Measurements from ENCODE around the gene TEDDM1.

The TEDDM1 gene

DNA sequence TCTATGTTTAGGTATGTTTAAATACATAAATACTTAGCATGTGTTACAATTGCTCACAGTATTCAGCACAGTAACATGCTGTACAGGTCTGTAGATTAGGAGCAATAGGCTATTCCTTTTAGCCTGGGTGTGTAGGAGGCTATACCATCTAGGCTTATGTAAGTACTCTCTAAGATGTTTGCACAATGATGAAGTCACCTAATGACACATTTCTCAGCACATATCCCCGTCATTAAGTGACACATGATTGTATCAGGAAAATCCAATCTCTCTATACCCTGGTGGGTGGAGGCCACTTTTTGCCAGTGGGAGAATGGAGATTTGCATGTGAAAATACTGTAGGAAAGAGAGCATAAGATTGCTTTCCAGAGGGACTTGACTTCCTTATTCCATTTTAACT, 5.5 kb upstream of the TEDDM1 start:
- no peak for DNase-seq (ENCODE audit: low spot score)

DNA sequence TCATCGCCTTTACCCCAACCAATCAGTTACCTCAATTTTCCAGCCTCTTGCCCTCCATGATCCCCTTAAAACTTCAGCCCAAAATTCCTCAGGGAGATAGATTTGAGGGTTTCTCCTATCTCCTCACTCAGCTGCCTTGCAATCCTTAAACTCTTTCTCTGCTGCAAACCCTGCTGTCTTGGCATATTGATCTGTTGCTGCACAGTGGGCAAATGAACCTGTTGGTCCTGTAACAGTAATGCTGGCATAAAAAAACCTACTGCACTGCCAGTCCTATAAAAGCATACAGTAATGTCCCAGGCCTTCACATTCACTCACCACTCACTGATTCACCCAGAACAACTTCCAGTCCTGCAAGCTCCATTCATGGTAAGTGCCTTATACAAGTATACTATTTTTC, 5.1 kb upstream of the TEDDM1 start:
- DNase-seq (ENCODE audit: low spot score): no peak

DNA sequence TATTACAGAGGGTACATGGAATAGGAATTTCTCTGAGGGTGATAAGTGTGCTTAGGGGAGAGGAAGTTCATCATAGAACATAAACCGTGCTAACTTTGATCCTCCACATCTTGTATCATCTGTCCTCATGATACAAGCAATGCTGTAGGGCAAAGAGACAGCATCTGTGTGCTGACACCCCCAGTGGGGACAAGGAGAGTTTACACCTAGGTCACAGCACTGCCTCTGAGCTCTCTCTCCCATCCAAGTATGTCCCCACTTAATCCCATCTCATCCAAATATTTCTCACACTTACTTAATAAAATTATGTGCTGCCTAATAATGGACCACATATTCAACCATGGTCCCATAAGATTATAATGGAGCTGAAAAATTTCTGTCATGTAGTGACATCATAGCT, 4.3 kb upstream of the TEDDM1 start:
- DNase-seq (ENCODE audit: low spot score): no peak

DNA sequence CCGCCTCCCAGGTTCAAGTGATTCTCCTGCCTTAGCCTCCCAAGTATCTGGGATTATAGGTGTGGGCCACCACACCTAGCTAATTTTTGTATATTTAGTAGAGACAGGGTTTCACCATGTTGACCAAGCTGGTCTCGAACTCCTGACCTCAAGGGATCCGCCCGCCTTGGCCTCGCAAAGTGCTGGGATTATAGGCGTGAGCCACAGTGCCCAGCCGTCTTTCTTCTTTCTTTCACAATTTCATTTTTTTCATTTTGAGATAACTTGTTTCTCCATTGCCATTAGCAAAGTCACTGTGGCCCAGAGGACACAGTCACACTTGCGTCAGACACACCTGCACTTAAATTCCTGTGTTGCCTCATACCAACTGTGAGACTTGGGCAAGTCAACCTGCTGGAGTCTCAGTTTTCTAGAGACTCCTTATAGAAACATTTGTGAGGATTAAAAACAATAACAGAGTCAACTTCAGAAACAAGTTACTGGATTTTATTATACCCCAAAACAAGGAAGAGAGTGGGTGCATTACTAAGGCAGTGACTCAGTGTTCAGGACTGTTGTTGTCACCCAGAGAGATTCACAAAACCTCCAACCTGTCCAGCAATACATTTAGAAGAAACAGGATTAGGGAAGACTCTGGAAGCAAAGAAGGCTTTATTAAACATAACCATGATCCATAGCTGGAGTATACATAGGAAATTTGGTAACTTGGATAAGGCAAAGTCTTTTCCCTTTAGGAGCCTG, 2.6 kb downstream of the TEDDM1 start:
- DNase-seq (ENCODE audit: low spot score): peak; percentile 13

DNA sequence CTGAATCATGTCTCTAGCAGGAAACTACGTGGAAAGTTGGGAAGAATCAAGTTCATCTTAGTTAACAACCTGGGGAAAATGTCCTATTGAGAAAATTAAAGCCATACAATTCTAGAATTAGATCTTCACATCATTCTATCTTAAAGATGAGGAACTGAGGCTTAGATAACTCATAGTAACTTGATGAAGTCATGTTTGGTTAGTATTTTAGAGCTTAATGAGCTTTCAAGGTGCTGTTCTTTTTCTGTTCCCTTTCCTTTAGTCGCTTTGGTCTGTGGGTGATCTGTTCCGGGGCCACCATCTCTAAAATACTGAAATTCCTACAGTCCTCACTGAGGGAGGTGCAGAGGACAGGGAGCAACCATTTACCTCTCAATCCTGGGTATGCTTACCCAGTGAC, 4.6 kb downstream of the TEDDM1 start:
- no peak for DNase-seq (ENCODE audit: low spot score)

DNA sequence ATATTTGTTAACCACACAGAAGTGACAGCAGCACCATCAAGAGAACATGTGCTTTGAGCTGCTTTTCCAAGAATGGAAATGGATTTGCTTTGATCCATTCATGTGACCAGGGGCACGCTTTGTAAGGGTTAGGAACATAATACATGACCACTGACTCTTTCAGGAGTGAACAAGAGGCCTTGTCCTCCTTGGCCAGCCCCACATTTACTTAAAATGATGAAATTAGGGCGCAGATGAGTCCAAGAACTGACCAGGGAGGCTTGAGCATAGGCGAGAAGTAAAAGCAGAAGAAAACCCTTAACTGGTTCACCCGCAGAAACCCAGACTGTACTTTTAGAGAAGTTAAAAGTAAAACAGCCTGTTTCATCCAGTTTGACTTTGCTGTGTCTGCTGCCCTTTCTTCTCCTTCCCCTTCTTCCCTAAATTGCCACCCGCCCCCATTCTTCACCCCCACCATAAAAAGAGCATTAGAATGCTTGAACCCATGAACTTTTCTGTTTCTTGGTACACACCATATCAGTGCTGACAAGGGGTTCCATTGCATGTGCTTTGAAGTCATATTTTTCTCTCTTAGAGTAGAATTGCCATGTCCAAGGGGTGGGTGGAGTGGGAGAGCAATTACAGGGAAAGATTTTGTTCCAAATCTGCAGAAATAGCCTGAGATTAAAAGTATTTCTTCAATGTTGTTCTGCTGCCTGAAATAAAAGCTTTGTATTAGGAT, 6.3 kb downstream of the TEDDM1 start:
- no peak for DNase-seq (ENCODE audit: low spot score)

DNA sequence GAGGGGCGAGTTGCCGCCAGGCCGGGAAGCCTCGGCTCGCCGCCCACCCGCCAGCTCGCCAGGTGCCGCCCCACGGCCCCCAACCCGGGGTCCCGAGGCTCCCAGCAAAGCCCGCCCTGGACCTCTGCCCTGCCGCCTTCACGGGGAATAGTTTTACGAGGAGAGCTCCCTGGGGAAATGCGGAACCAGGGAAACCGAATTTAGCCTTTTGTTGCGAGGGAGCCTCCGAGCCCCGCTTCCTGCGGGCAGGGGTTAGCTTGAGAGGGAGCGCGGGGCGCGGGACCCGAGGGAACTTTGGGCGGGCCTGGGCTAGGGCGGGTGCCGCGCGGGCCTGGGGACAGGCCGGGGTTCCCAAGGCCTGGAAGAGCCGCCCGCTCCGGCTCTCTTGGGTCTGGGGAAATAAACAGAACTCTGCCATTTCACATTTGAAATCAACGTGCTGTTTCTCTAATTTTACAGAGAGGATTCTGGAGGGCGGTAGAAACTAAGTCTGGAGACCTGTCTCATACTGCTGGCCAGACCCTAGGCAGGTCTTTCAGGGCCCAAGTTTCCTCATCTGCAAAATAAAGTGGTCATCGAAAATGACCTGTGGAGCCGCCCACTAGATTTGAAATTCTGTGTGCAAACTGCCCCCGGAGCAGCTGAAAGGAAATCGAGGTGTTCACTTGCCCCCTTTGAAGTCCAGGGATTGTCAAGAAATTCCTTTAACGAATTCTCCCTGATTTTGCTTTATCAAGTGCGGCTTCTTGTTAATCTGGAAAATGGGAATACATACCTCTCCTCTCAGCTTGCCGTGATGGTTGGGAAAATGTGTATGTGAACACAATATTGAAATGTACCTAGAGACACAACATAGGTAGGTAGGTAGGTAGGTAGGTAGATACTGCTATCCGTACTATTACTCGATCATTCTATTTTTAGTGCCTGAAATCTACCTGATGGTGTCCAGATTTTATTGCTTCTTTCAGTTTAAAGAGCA, 8.1 kb downstream of the TEDDM1 start:
- DNase-seq (ENCODE audit: low spot score): peak; percentile 44

DNA sequence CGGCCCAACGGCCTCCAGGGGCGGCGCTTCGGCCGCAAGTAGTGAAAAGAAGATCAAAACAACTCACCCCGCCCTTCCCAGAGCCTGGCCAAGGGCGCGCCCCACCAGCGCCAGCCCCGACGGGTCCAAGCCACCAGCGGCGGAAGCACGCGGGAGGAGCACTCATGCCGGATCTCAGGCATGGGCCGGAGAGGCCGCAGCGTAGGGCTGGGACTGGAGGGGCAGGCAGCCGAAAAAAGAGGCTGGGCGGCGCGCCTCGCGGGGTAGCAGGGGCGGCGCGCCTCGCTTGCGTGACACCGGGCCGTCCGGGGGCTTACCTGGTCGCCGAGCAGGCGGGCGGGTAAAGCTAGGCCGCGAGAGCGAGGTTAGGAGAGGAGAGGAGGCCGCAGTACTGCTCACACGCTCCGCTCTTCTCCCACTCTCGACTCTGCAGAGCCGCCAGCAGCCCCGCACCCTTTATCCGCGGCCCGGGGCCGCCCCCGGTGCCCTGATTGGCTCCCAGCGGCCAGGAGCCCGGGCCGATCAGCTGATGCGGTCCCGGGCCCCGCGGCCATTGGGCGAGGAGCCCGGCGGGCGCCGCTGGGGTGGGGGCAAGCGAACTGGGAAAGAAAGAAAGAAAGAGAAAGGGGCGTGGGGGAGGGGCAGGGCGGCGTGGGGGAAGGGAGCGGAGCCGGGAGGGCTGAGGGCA, 9.0 kb downstream of the TEDDM1 start, which contains the start of gene GLUL:
Gene GLUL (minus strand): TSS at position 429 of the 688 bp plus-strand sequence. CDS start 3,053 bp downstream, outside the sequence.
- peak; percentile 98 for DNase-seq (ENCODE audit: low spot score)

DNA sequence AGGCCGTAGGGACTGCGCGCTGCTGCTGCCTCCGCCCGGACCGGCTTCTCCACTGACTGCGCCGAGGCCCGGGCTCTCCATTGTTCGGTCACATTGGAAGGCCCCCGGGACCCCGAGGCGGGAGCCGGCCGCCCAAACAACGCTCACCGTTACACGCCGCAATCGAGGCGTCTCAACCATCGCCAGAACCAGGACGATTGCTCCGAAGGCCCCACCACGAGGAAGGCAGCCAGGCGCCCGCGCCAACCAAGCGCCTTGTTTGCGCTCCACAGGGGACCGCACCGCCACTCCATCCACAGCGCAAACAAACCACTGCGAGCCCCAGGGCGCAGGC, 9.5 kb downstream of the TEDDM1 start:
- DNase-seq (ENCODE audit: low spot score): no peak

DNA sequence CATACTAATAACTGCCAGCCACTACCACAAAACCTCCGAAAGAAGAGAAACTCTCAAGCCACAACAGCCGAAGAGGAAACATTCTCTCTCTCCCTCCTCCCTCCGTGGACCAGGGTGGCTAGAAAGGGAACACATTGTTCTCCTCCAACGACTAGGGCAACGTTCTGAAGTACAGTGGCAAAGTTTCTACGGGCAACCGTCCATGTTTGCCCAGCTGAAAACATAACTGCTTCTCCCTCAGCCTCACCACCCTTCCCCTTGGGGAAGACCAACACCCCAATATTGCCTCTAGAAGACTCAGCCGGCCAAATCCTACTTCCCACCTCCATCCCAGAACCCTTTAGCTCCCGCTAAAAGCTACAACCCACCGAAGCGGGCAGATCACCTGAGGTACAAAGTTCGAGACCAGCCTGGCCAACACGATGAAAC, 10.8 kb downstream of the TEDDM1 start:
- peak; percentile 16 for DNase-seq (ENCODE audit: low spot score)

DNA sequence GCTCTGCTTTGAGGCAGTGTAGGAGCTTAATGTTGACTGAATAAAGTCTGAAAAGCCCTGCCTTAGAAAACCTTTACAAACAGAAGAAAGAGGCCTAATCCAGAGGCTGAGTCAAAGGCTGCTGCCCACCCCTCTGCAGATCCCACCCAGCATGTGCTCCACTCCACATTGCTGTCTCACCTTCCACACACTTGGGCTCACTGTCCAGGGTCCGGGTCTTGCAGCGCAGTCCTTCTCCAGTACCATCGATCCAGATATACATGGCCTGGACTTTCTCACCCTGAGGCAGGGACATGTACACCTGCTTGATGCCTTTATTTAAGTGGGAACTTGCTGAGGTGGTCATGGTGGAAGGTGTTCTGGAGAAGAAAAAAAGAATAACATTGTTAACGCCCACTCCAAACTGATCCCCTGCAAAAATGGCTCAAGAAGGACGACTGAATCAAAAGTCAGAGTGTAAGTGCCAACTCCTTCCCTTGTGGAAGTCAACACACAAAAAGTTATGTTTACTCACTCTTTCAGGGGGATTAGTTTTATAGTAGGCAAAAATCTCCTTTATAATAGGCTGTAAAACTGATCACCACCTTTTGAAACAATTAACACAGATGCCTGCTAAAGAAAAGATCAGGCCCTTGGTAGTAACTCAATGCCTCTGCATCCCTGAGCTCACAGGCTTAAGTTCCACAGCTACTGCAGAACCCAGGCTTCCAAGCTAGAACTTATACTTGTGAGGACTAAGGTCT, 11.9 kb downstream of the TEDDM1 start:
- no peak for DNase-seq (ENCODE audit: low spot score)

DNA sequence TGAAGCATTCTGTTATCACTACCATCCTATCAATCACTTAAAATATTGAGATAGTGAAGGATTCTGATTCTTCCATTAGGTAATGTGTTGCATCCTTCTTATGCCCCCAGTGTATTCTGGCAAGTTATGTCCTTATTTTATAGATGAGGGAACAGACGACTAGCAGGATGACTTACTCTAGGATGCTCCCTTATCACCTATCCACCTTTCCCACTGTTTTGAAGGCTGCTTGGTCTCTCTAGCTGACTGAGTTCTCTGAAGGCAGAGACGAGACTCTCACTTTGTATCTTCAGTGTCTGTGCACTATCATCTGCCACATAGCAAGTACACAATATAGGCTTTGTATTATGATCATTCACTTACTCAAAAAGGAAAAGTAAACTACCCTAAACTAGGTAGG, 12.9 kb downstream of the TEDDM1 start:
- DNase-seq (ENCODE audit: low spot score): no peak

DNA sequence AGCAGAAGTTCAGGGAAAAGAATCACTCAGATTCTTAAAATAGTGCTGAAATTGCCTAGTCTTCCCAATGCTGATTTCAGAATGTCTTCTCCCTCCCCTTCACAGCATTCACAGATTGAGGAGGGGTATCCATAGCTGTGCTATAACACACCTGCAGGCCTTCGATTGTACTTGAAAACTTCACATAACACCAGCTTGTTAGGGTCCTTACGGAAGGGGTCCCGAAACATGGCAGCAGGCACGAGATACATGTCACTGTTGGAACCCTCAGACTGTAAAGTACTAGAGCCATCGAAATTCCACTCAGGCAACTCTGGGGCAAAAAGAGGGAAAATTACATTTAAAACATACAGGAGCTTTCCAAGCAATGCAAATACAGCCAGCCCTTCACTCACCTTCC, 13.5 kb downstream of the TEDDM1 start:
- no peak for DNase-seq (ENCODE audit: low spot score)

DNA sequence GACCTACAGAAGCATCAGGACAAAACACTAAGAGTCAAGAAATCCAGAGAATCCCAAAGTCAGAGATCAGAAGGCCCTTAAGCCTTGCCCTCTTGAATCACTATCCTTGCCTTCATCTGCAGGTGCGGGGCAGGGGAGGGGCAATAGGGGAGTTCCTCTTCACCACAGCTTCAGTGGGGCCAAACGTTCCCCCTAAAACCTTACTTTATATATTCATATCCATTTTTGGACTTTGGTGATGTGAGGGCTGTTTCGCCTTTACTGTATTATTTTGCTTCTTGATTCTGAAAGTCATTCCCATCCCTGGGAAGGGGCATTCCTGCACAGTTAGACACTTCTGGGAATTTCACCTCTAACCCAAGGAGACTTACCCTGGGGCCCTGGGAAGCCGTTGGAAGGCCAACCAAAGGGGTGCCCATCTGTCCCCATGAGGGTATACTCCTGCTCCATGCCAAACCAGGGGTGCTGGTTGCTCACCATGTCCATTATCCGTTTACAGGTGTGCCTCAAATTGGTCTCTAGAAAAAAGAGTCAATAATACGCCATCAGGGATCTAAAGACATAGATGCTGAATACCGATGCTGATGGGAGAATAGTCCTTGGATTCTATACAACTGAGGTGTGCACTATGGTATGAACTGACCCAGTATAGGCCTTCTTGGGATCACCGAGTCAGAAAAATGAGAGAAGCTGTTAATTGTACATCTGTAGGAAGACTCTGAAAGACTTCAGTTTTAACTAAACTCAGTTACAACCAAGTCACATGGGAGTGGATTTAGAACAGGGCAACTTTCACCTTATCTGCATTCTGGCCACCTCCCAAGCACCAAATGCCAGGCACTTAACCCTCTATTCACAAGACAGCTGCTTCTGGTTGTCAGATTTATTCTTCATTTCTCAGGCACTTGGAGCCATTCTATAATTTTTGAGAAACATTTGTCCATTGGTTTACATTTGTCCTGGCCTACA, 14.3 kb downstream of the TEDDM1 start:
- no peak for DNase-seq (ENCODE audit: low spot score)

DNA sequence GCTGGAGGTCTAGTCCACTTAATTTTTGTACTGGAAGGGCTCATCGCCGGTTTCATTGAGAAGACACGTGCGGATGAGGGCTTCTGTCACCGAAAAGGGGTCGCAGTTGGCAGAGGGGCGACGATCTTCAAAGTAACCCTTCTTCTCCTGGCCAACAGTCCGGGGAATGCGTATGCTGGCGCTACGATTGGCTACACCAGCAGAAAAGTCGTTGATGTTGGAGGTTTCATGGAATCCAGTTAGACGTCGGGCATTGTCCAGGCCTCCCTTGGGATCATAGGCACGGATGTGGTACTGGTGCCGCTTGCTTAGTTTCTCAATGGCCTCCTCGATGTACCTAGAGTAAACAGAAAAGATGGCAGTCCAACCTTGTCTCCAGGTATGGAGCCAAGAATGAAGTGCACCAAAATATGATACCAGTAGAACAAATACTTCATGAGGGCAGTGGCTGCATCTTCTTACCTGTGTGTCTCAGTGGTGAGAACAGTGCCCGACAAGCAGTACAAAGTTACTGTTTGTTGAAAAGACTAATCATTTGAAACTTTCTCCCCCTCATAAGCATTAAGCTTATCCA, 16.0 kb downstream of the TEDDM1 start:
- no peak for DNase-seq (ENCODE audit: low spot score)

DNA sequence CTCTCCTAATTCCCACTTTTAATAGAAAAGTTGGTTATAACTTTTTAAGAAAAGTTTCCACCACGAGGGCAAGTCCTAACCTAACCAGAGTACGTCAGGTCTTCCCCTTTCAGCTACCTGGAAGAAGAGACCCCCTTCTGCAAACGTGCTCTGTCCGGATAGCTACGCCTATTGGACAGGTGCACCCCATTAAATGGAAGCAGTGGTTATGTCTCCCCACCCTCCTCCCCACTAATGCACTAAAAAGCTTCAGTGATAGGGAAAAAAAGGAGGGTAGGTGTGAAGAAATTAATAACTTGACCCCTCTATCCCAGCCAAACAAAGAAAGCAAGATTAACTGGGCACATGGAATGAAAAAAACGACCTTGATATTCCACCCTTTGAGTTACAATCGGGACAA, 16.5 kb downstream of the TEDDM1 start:
- no peak for DNase-seq (ENCODE audit: low spot score)

DNA sequence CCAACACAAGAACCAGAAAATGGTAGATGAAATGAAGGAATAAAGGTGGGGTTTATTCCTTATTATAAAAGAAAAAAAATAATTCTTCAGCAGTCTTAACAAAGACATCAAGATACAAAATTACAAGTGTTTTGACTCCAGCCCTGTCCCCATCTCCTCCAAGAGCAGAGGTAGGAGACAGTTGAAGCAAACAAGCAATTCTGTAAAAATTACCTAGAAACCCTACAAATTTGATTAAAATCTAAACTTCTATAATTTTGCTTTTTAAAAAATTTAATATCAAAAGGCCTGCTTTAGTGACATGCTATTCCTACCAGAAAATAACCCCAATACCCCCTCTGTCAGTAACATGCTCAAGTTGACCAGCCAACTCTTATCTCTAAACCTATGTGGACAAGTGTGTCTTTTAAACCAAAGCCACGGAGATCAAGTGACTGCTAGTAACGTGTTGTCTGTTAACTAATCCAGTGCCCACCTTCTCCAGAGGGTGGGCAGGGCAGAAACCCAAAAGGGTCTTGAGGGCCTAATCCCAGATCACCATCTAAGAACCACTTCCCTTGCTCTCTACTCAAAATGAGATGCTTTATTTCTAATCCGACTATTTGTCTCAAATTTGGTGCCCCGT, 17.3 kb downstream of the TEDDM1 start:
- no peak for DNase-seq (ENCODE audit: low spot score)

DNA sequence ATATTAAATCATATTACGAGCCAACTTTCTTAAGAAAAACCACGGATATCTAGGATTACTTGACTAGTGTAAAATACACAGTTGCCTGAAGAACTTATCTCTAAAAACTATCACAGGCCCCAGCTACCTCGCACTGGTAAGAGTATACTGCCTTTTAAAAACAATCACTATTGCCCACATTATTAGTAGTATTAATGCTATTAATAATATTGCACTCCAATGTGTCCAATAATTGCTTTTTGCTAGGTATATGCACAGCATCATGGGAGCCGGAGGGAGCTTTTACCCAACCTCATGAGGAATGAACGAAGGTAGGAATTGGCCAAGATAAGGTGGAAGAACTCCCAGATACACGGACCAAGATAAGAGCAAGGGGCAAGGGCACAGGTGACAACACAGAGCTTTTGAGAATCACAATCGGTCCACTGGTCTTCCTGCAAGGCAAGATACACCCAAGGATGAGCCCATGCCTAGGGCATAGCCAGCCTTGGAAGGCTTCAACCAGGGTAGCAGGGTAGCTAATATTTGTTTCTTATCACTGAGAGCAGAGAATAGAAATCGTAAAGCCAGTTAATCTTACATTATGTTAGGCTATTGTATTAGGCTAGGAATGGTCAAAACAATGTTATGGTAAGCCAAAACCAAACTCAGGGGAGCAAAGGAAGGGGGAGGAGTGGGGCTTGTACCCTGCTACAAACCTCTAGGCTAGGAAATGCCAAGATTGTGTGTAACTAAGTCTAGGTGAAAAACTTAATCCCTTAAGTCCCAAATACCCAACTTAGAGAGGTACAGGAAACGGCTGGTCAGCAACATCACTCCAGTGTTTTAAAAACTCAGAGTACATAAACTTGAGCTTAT, 18.3 kb downstream of the TEDDM1 start:
- DNase-seq (ENCODE audit: low spot score): no peak
